HEK293T (cell line): ENCODE results near the gene MAPK1.
"Not testable (repeated sequence)": the region's sequence is repeated elsewhere in the genome, so short reads cannot be mapped to it uniquely, and the experiment has no call there.

ENCODE experiments used
- CTCF ChIA-PET: fragments of 350-600 bp; formaldehyde crosslinking; extraction: SDS; loops from one replicate; lab custom pipeline; 2021; ENCODE audit warnings: antibody characterized with exemption, inconsistent platforms; lab: Yijun Ruan, JAX
- POLR2A ChIA-PET: fragments of 350-600 bp; formaldehyde crosslinking; extraction: SDS; loops from one replicate; lab custom pipeline; 2020; ENCODE audit warnings: antibody characterized with exemption, inconsistent platforms; lab: Yijun Ruan, JAX
- DNase-seq: peaks from one replicate; pipeline ENCODE4 v3.0.0; 2012; ENCODE audit warnings: mixed read lengths; ENCODE audit errors: extremely low spot score
- ARNT ChIP-seq: fragments of 450-650 bp; IDR thresholded peaks from 2 replicates; pipeline ENCODE4 v1.6.1; 2017; ENCODE audit warnings: mild to moderate bottlenecking
- BHLHE40 ChIP-seq: fragments of 450-650 bp; IDR thresholded peaks from 2 replicates; pipeline ENCODE4 v1.6.1; 2016; ENCODE audit warnings: mild to moderate bottlenecking, moderate library complexity, borderline replicate concordance
- CTBP1 ChIP-seq: fragments of 450-650 bp; IDR thresholded peaks from 2 replicates; pipeline ENCODE4 v1.6.1; 2016; ENCODE audit warnings: borderline replicate concordance
- ELF4 ChIP-seq: fragments of 450-650 bp; IDR thresholded peaks from 2 replicates; pipeline ENCODE4 v1.6.1; 2017; ENCODE audit warnings: antibody characterized with exemption
- FOXA1 ChIP-seq: fragments of 450-650 bp; IDR thresholded peaks from 2 replicates; pipeline ENCODE4 v1.6.1; 2016; ENCODE audit warnings: mild to moderate bottlenecking
- FOXK2 ChIP-seq: fragments of 450-650 bp; IDR thresholded peaks from 2 replicates; pipeline ENCODE4 v1.6.1; 2016; ENCODE audit warnings: mild to moderate bottlenecking
- FOXM1 ChIP-seq: fragments of 450-650 bp; IDR thresholded peaks from 2 replicates; pipeline ENCODE4 v1.6.1; 2017; ENCODE audit warnings: mild to moderate bottlenecking, borderline replicate concordance
- HDGF ChIP-seq: fragments of 450-650 bp; IDR thresholded peaks from 2 replicates; pipeline ENCODE4 v1.6.1; 2017; ENCODE audit warnings: antibody characterized with exemption, borderline replicate concordance
- L3MBTL2 ChIP-seq: fragments of 450-650 bp; conservative IDR thresholded peaks from 2 replicates; pipeline ENCODE4 v1.6.1; 2016; ENCODE audit warnings: mild to moderate bottlenecking
- LEF1 ChIP-seq: fragments of 450-650 bp; IDR thresholded peaks from 2 replicates; pipeline ENCODE4 v1.6.1; 2017; ENCODE audit warnings: mild to moderate bottlenecking, borderline replicate concordance
- NFRKB ChIP-seq: fragments of 450-650 bp; IDR thresholded peaks from 2 replicates; pipeline ENCODE4 v1.6.1; 2016; ENCODE audit warnings: mild to moderate bottlenecking, moderate library complexity
- SP1 ChIP-seq: fragments of 450-650 bp; IDR thresholded peaks from 2 replicates; pipeline ENCODE4 v1.6.1; 2017
- SUZ12 ChIP-seq: fragments of 450-650 bp; IDR thresholded peaks from 2 replicates; pipeline ENCODE4 v1.6.1; 2016; ENCODE audit warnings: mild to moderate bottlenecking
- TARDBP ChIP-seq: fragments of 450-650 bp; IDR thresholded peaks from 2 replicates; pipeline ENCODE4 v1.6.1; 2016
- ZNF384 ChIP-seq: fragments of 450-650 bp; IDR thresholded peaks from 2 replicates; pipeline ENCODE4 v1.6.1; 2016
- TF ChIP-seq, protein P1 (sequence below): fragments of 450-650 bp; IDR thresholded peaks from 2 replicates; pipeline ENCODE4 v1.6.1; 2016

MAPK1 gene

DNA sequence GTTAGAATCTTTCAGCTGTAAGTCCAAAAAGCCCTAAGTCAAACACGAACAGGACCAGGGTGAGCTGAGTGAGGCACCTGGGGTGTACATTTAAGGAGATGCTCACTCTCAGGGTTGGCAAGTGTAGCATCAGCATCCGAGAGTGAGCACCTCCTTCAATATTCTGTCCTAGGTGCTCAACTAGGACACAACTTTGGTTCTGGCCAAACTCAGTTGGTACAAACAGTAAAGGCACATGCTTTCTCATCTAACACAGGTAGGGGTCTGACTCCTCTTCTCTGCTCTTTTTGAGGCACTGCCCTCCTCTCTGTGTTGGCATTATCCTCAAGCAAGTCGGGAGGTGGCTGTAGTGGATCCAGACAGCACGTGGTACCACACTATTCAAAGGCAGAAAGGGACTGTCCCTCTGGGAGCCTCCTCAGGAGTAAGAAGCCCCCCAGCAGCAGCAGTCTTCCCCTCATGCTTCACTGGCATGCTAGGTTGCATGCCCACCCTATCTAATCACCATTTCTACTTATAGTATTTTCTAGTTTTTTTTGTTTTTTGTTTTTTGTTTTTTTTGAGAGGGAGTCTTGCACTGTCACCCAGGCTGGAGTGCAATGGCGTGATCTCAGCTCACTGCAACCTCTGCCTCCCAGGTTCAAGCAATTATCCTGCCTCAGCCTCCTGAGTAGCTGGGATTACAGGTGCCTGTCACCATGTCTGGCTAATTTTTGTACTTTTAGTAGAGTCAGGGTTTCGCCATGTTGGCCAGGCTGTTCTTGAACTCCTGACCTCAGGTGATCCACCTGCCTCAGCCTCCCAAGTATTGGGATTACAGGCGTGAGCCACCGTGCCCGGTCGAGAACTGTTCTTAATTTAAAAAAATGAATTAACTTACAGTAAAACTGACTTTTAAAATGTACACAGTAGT is 14.7 kb upstream of the MAPK1 start:
- TF ChIP-seq, protein P1, sequence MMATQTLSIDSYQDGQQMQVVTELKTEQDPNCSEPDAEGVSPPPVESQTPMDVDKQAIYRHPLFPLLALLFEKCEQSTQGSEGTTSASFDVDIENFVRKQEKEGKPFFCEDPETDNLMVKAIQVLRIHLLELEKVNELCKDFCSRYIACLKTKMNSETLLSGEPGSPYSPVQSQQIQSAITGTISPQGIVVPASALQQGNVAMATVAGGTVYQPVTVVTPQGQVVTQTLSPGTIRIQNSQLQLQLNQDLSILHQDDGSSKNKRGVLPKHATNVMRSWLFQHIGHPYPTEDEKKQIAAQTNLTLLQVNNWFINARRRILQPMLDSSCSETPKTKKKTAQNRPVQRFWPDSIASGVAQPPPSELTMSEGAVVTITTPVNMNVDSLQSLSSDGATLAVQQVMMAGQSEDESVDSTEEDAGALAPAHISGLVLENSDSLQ = no peak
- no peak for TF ChIP-seq BHLHE40
- TF ChIP-seq L3MBTL2 = no peak
- DNase-seq = no peak
- ChIA-PET POLR2A (no interaction called here), CTCF (no interaction called here)

DNA sequence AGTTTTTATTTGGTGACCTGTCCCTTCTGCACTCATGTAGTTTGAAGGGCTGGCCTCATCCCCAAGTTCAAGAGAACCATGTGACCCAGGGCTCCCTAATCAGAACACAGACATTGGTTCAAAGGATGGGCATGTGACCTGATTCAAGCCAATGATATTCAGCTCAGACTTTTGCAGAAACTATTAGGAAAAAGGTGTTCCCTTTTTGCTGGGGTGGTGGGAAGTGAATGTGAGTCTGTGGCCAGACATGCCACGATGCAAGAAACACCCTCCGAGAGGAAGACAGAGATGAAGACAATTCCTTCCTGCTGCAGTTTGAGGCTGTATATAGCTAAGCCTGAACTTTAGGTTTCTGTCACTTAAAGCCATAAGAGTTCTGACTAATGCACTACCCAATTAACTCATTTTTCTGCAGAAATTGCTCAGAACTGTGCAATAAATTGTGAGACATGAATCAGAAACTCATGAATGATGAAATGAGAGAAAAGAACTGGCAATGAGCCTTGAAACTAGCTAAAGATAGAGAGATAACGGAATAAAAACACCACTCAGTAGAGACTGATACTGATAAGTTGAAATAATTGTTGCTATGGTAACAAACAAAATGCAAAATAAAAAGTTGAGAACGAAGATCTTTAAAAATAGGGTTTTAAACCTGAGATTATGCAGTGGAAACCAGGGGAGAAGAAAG is 9.2 kb upstream of the MAPK1 start:
- POLR2A ChIA-PET = no interaction called here
- no peak for DNase-seq
- TF ChIP-seq SP1 (no peak), LEF1 (no peak), BHLHE40 (no peak), HDGF (no peak), SUZ12 (no peak), FOXK2 (no peak), ZNF384 (no peak), FOXA1 (no peak), ELF4 (no peak), NFRKB (no peak), ARNT (no peak), FOXM1 (no peak), L3MBTL2 (no peak), CTBP1 (no peak)
- TF ChIP-seq, protein P1 = no peak
- CTCF ChIA-PET = no interaction called here

DNA sequence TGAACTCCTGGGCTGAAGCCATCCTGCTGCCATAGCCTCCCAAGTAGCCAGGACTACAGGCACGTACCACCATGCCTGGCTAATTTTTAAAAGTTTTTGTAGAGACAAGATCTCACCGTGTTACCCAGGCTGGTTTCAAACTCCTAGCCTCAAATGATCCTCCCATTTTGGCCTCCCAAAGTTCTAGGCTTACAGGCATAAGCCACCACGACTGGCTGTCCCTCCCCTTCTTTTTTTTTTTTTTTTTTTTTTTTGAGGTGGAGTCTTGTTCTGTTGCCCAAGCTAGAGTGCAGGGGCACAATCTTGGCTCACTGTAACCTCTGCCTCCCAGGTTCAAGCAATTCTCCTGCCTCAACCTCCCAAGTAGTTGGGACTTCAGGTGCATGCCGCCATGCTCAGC is 7.5 kb upstream of the MAPK1 start:
- DNase-seq, POLR2A ChIA-PET, CTCF ChIA-PET: not testable (repeated sequence)

DNA sequence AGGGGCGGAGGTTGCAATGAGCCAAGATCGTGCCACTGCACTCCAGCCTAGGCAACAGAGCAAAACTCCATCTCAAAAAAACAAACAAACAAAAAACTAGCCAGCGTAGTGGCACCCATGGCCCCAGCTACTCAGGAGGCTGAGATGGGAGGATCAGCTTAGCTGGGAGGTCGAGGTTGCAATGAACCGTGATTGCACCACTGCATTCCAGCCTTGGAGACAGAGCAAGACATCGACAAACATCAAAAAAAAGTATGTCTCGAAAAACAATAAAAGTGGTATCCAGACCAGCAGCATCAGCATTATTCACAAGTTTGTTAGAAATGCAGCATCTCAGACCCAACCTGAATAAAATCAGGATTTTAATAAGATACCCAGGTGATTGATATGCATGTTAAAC is 6.2 kb upstream of the MAPK1 start:
- ChIA-PET CTCF (interaction anchor here (0.6 kb wide), 1 partner anchor 102 kb away, joined by 4 read pairs; no protein-coding TSS in a partner anchor), POLR2A (no interaction called here)
- TF ChIP-seq BHLHE40 = no peak
- TF ChIP-seq ELF4 = no peak
- TF ChIP-seq L3MBTL2 = no peak
- TF ChIP-seq, protein P1 = no peak
- no peak for TF ChIP-seq LEF1
- TF ChIP-seq TARDBP = no peak
- TF ChIP-seq CTBP1 = no peak
- no peak for TF ChIP-seq SP1
- no peak for TF ChIP-seq ARNT
- TF ChIP-seq ZNF384 = no peak
- no peak for TF ChIP-seq FOXM1
- TF ChIP-seq NFRKB = no peak
- no peak for TF ChIP-seq SUZ12
- DNase-seq = no peak

DNA sequence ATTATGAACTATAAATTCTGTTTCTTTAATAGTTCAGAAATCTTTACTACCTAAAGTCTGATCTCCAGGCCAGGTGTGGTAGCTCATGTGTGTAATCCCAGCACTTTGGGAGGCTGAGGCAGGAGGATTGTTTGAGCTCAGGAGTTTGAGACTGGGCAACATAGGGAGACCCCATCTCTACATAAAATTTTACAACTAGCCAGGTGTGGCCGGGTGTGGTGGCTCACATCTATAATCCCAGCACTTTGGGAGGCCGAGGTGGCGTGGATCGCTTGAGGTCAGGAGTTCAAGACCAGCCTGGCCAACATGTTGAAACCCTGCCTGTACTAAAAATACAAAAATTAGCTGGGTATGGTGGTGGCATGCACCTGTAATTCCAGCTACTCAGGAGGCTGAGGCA is 5.3 kb upstream of the MAPK1 start:
- POLR2A ChIA-PET, CTCF ChIA-PET, DNase-seq: not testable (repeated sequence)

DNA sequence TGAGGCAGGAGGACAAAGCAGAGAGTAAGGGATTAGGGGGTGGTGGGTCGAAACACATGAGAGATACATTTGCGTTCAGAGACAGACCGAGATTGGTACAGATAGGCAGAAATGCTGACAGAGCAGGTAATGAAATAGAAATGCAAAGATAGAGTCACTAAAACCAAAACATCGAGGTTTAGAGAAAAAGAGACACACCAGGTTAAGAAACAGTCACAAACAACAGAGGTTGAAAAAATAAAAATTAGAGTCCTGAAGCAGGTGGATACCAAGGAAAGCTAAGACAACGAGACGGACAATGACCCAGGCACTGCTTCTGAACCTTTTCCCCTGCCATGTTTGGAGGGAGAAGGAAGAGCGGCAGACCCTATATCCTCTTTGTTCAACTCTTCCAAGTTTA is 1.2 kb upstream of the MAPK1 start:
- ChIA-PET POLR2A (interaction anchor here (1.1 kb wide), 1 partner anchor 10 kb away, joined by 4 read pairs; no protein-coding TSS in a partner anchor), CTCF (no interaction called here)
- TF ChIP-seq, protein P1 = no peak
- TF ChIP-seq CTBP1 (no peak), HDGF (no peak), NFRKB (no peak), FOXM1 (no peak)
- DNase-seq = no peak
